Upper lobe of right lung (tissue), 1 donor: Measurements from ENCODE around the gene SYAP1. TPM values are rescaled to one million over a fixed set of nuclear protein-coding genes. Genes with fewer than 3 reads are reported as not detected.

Source experiments
- ATAC-seq: fragments of 200-7000 bp; cut with Tn5 transposase; one replicate; pipeline ENCODE4 v1.9.1; 2020; ENCODE audit warnings: mild to moderate bottlenecking, moderate library complexity
- DNase-seq: peaks from one replicate; pipeline ENCODE4 v3.0.0-alpha.2; 2020
- H3K27ac ChIP-seq: fragments of 200-600 bp; one replicate; pipeline ENCODE4 v1.8.0; 2022
- H3K27me3 ChIP-seq: fragments of 200-600 bp; one replicate; pipeline ENCODE4 v1.8.0; 2022; ENCODE audit warnings: mild to moderate bottlenecking
- H3K36me3 ChIP-seq: fragments of 200-600 bp; one replicate; pipeline ENCODE4 v1.8.0; 2022
- H3K4me1 ChIP-seq: fragments of 200-600 bp; one replicate; pipeline ENCODE4 v1.8.0; 2022
- H3K4me3 ChIP-seq: fragments of 200-600 bp; one replicate; pipeline ENCODE4 v1.8.0; 2022; ENCODE audit warnings: mild to moderate bottlenecking
- H3K9me3 ChIP-seq: fragments of 200-600 bp; one replicate; pipeline ENCODE4 v1.8.0; 2022
- intact Hi-C: fragments of 100-400 bp; cut with DNase I; formaldehyde crosslinking; loops from one replicate; pipeline ENCODE4 v1.11.0; 2022
- long read RNA-seq: library from polyadenylated mRNA; unstranded; transcript quantifications from one replicate; pipeline ENCODE4 v2.0.0, GENCODE V29; 2021
- total RNA-seq: library from RNA; stranded (reverse); fragmentation: NEBNext Ultra II Directional; extraction: Animal tissue kit (Norgen Biotek cat#: 25700); gene quantifications from one replicate; pipeline ENCODE4 v1.2.1, GENCODE V29; 2021
- TF ChIP-seq, protein P1 (sequence below): fragments of 200-600 bp; IDR thresholded peaks from one replicate; pipeline ENCODE4 v1.8.0; 2022; ENCODE audit warnings: antibody characterized with exemption
- donor health status: DM: no; HTN: yes; CAD: no; lungs with severe emphysema.

Gene SYAP1, protein sequence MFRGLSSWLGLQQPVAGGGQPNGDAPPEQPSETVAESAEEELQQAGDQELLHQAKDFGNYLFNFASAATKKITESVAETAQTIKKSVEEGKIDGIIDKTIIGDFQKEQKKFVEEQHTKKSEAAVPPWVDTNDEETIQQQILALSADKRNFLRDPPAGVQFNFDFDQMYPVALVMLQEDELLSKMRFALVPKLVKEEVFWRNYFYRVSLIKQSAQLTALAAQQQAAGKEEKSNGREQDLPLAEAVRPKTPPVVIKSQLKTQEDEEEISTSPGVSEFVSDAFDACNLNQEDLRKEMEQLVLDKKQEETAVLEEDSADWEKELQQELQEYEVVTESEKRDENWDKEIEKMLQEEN
- total RNA-seq = 20.0 TPM
- long read RNA-seq, full-length matches to known transcripts = 45 of 48 reads
- long read RNA-seq, partial matches to known transcripts = 1 of 48 reads
- long read RNA-seq, other reads (novel, unspliced or antisense) = 2 of 48 reads

DNA sequence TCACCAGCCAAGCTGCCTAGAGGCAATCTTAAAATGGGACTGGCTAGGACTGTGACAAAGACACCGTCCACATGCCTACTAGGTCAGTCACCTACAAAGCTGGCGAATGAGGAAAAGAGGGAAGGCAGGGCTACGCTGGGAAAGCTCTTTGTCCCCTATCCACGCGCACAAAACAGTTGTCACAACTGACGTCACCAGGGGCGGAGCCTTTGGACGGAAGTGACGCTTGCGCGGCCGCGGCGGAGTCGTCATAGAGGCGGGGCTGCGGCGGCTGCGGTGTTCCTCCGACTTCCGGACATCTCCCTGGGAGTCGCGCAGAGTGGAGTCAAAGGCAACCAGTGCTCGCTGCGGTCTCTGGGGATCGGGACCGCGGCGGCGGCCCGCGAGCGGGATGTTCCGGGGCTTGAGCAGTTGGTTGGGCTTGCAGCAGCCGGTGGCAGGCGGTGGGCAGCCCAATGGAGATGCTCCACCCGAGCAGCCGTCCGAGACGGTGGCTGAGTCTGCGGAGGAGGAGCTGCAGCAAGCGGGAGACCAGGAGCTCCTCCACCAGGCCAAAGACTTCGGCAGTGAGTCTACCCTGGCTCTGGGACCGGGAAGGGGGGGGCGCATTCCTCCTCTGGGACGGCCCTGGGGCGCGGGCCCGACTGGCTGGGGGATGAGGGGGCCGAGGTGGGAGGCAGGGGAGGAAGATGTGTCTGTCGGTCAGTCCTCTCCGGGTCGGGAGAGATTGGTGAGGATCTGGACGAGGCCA, at the start of gene SYAP1:
TSS of gene SYAP1 (plus strand) at position 279 of the 751 bp plus-strand sequence. CDS start at position 392, 113 bp downstream.
- Histone ChIP-seq H3K4me3 (peak within 1 kb of the TSS; percentile 60), H3K27ac (peak within 1 kb of the TSS; percentile 93), H3K4me1 (no peaks in the 10 kb centered on the region), H3K27me3 (no peaks in the 10 kb centered on the region), H3K36me3 (no peaks in the 10 kb centered on the region), H3K9me3 (no peaks in the 10 kb centered on the region)
- TF ChIP-seq, protein P1, sequence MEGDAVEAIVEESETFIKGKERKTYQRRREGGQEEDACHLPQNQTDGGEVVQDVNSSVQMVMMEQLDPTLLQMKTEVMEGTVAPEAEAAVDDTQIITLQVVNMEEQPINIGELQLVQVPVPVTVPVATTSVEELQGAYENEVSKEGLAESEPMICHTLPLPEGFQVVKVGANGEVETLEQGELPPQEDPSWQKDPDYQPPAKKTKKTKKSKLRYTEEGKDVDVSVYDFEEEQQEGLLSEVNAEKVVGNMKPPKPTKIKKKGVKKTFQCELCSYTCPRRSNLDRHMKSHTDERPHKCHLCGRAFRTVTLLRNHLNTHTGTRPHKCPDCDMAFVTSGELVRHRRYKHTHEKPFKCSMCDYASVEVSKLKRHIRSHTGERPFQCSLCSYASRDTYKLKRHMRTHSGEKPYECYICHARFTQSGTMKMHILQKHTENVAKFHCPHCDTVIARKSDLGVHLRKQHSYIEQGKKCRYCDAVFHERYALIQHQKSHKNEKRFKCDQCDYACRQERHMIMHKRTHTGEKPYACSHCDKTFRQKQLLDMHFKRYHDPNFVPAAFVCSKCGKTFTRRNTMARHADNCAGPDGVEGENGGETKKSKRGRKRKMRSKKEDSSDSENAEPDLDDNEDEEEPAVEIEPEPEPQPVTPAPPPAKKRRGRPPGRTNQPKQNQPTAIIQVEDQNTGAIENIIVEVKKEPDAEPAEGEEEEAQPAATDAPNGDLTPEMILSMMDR = no peak
- DNase-seq (peak; percentile 95), ATAC-seq (peak; percentile 99)
- intact Hi-C loops = no loop called here

DNA sequence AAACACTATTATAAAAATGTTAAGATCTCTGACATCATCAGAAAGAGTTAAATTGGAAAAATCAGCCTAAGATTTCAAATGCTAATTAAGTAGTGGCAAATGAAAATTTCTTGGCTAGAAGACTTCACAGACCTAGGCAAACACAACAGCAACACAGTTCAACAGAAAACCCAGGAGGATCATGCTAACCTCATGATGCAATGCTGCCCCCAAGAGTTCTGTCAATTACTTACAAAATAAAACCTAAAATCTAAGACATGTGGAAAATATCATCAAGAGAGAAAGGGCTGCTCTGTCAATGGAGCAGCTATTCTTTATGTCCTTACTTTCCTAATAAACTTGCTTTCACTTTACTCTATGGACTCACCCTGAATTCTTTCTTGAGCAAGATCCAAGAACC, 48.4 kb upstream of the SYAP1 start:
- Histone ChIP-seq H3K27me3 (no peaks in the 10 kb centered on the region), H3K27ac (no peak overlapping the region), H3K9me3 (no peaks in the 10 kb centered on the region), H3K4me3 (no peak overlapping the region), H3K36me3 (peaks cover 6% of the 10 kb centered on the region), H3K4me1 (no peaks in the 10 kb centered on the region)
- DNase-seq = no peak
- TF ChIP-seq, protein P1 = peak; percentile 21
- no peak for ATAC-seq
- intact Hi-C loops = no loop called here

DNA sequence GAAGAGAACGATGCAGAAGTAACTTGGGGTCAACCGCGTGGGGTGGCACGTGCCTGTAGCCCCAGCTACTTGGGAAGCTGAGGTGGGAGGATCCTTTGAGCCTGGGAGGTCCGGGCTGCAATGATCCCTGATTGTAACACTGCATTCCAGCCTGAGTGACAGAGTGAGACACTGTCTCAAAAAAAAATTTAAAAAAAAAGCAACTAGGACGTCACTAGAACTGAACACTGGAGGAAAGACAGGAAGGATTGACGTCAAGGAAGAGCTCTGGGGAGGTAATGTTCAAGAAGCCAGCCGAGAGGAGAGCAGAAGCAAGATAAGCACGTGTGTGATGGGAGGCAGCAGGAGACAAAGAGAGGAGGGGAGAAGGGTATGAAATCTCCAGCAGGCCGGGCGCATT, 40.7 kb upstream of the SYAP1 start:
- H3K4me1 ChIP-seq = no peaks in the 10 kb centered on the region
- DNase-seq (no peak), ATAC-seq (no peak)
- no peaks in the 10 kb centered on the region for H3K27me3 ChIP-seq
- H3K36me3 ChIP-seq = peaks cover 18% of the 10 kb centered on the region
- H3K4me3 ChIP-seq = no peak overlapping the region
- TF ChIP-seq, protein P1 = no peak
- no peaks in the 10 kb centered on the region for H3K9me3 ChIP-seq
- intact Hi-C loops = no loop called here
- H3K27ac ChIP-seq = no peak overlapping the region

DNA sequence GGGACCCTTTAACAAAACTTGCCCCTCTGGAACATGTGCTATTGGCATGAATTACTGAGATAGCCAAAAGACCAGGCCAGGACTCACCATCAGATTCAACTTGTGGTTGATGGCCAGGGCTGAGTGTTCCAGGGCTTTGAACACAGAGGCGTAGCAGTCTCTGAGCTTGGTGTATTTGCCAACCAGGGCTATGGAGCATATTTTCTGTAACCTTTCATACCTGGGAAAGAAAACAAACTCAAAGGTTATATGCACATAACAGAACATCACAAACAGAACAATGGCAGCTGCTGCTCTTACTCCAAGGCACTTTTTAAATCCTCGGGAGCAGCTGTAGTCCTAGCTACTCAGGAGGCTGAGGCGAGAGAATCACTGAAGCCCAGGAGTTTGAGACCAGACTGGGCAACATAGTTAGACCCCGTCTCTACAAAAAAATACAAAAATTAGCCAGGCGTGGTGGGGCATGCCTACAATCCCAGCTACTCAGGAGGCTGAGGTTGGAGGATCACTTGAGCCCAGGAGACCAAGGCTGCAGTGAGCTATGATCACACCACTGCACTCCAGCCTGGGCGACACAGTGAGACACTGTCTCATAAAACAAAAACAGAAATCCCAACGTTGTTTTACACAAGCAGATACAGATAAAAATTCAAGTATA, 36.3 kb upstream of the SYAP1 start:
- Histone ChIP-seq H3K36me3 (peaks cover 18% of the 10 kb centered on the region), H3K4me3 (no peak overlapping the region), H3K9me3 (no peaks in the 10 kb centered on the region), H3K27ac (no peak overlapping the region), H3K27me3 (no peaks in the 10 kb centered on the region), H3K4me1 (no peaks in the 10 kb centered on the region)
- DNase-seq = no peak
- no peak for ATAC-seq
- TF ChIP-seq, protein P1 = no peak
- intact Hi-C loops = no loop called here

DNA sequence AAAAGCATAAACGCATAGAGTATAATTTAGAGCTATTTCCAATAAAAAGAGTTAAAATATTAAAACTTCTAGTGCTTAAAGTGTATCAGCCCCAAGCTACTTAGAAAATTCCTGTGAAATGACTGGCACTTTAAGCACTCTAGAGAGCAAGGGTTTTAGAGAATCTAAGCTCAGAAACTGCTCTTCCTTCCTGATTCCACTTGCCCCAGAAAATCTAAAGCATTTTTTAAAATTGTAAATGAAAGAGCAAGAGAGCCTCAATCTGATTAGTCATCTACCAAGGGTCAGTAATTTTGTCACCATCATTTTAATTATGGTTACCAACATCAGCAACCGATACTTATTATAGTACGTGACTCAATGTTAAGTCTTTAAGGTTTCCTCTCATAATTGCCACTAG, 31.9 kb upstream of the SYAP1 start:
- Histone ChIP-seq H3K36me3 (peaks cover 11% of the 10 kb centered on the region), H3K27me3 (no peaks in the 10 kb centered on the region), H3K4me1 (no peaks in the 10 kb centered on the region), H3K4me3 (no peak overlapping the region), H3K27ac (no peak overlapping the region), H3K9me3 (no peaks in the 10 kb centered on the region)
- intact Hi-C loops = no loop called here
- ATAC-seq = no peak
- DNase-seq = no peak
- TF ChIP-seq, protein P1 = no peak
